ENCODE data around the gene LILRA5. TPM values are rescaled to one million over a fixed set of nuclear protein-coding genes. Genes with fewer than 3 reads are reported as not detected.
"Not testable (repeated sequence)": the region's sequence is repeated elsewhere in the genome, so short reads cannot be mapped to it uniquely, and the experiment has no call there.

The LILRA5 gene
- total RNA-seq, 1 donor from 2014 or later: 2.1 TPM

- DNase-seq (ENCODE audit: low spot score): no peak
These were observed 39.1 kb downstream of the LILRA5 start for GRCh38 chr19:54273821-54274220.

- DNase-seq (ENCODE audit: low spot score): not testable (repeated sequence)
These were observed 40.8 kb downstream of the LILRA5 start for GRCh38 chr19:54272181-54272580.

GRCh38 chr19:54271587-54271986, 41.4 kb downstream of the LILRA5 start:
- not testable (repeated sequence) for DNase-seq (ENCODE audit: low spot score)

GRCh38 chr19:54271106-54271505, 41.9 kb downstream of the LILRA5 start:
- DNase-seq (ENCODE audit: low spot score): no peak

GRCh38 chr19:54268936-54269335, 44.0 kb downstream of the LILRA5 start:
- DNase-seq (ENCODE audit: low spot score): no peak

DNA sequence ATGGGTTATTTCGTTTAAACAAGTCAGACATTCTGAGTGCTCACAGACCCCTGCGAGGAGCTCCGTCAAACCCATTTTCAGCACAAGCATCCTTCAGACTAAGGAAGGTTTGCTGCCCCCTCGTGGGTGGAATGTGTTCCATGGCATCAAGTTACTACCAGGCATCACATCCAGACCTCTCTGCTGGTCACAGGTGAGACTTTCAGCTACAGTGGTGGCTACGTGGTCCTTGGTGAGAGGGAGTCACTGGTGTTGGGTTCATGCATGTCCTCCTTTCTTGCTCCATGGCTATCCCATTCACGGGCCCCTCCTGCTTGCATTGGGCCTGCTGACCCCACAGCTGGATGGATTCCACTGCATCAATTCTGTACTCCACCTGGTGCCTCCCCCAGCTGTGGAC, 46.8 kb downstream of the LILRA5 start:
- peak; percentile 61 for DNase-seq (ENCODE audit: low spot score)

DNA sequence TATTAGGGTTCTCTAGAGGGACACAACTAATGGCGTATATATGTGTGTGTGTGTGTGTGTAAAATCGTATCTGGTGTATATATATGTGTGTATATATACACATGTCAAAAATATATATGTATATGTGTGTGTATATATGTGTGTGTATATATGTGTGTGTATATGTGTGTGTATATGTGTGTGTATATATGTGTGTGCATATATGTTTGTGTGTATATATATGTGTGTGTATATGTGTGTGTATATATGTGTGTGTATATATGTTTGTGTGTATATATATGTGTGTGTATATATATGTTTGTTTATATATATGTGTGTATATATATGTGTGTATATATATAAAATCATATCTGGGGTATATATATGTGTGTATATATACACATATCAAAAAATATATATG, 50.5 kb downstream of the LILRA5 start:
- no peak for DNase-seq (ENCODE audit: low spot score)

- peak; percentile 10 for DNase-seq (ENCODE audit: low spot score)
These were observed 50.9 kb downstream of the LILRA5 start for GRCh38 chr19:54262066-54262465.

- DNase-seq (ENCODE audit: low spot score): peak; percentile 38
These were observed 55.9 kb downstream of the LILRA5 start, which contains the start of gene LILRB5 for GRCh38 chr19:54257116-54257480. Gene LILRB5 (minus strand): TSS chr19:54257273. CDS start chr19:54257193, 80 bp downstream.

Other genes with a start within 250 kb of the LILRA5 start
- gene VSTM1, start 249.3 kb downstream of the LILRA5 start, total RNA-seq: not detected
- gene TARM1, start 231.8 kb downstream of the LILRA5 start, total RNA-seq: not detected
- 1.7 TPM for gene OSCAR, start 212.4 kb downstream of the LILRA5 start, total RNA-seq
- gene NDUFA3, start 210.3 kb downstream of the LILRA5 start, total RNA-seq: 126 TPM
- 16.8 TPM for gene TFPT, start 197.5 kb downstream of the LILRA5 start, total RNA-seq
- gene PRPF31, start 197.4 kb downstream of the LILRA5 start, total RNA-seq: 59.0 TPM
- gene CNOT3, start 175.4 kb downstream of the LILRA5 start, total RNA-seq: 54.6 TPM
- gene LENG1, start 153.4 kb downstream of the LILRA5 start, total RNA-seq: 5.8 TPM
- 155 TPM for gene TMC4, start 140.0 kb downstream of the LILRA5 start, total RNA-seq
- gene MBOAT7, start 123.6 kb downstream of the LILRA5 start, total RNA-seq: 175 TPM
- 27.7 TPM for gene TSEN34, start 121.9 kb downstream of the LILRA5 start, total RNA-seq
- 1,389 TPM for gene RPS9, start 112.3 kb downstream of the LILRA5 start, total RNA-seq
- 5.6 TPM for gene LILRB3, start 90.2 kb downstream of the LILRA5 start, total RNA-seq
- 1.6 TPM for gene LILRA6, start 70.4 kb downstream of the LILRA5 start, total RNA-seq
- 5.3 TPM for gene LILRB5, start 55.9 kb downstream of the LILRA5 start, total RNA-seq
- gene LILRB2, start 32.1 kb downstream of the LILRA5 start, total RNA-seq: 2.6 TPM
- 0.44 TPM for gene LILRA4, start 26.0 kb upstream of the LILRA5 start, total RNA-seq
- 16.1 TPM for gene LAIR1, start 51.8 kb upstream of the LILRA5 start, total RNA-seq
- 2.7 TPM for gene TTYH1, start 102.3 kb upstream of the LILRA5 start, total RNA-seq
- 269 TPM for gene LENG8, start 136.0 kb upstream of the LILRA5 start, total RNA-seq
- 10.2 TPM for gene LENG9, start 150.6 kb upstream of the LILRA5 start, total RNA-seq
- gene CDC42EP5, start 160.1 kb upstream of the LILRA5 start, total RNA-seq: 77.0 TPM
- gene LAIR2, start 189.7 kb upstream of the LILRA5 start, total RNA-seq: not detected